AG09319 (cell line): Measurements from ENCODE around the gene PTPN21.

ENCODE experiments used
- DNase-seq: peaks from one replicate; pipeline ENCODE4 v3.0.0-alpha.2; 2010; ENCODE audit warnings: low read depth; ENCODE audit errors: extremely low read depth
- TF ChIP-seq, protein P1 (sequence below): IDR thresholded peaks from 2 replicates; pipeline ENCODE4 v1.5.1; 2011; ENCODE audit warnings: low read depth, mild to moderate bottlenecking, inconsistent platforms, low read length, moderate library complexity

Gene PTPN21

DNA sequence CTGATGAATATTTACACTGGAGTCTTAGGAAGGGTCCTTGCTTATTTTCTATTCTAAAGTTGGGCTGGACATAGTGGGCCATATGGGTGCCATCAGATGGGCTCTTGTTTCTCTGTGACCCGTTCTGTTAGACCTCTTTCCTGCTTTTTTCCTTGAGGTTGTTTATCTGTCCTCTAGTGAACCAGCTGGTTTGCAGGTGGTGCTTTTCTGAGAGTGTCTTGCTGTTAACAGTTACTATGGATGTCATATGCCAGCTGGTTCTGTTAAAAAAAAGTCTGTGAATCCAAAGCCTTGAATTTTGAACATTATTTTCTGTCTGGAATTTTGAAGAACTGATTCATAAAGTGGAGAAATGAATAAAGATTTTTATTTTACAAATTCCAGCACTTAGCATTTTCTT is 37.2 kb upstream of the PTPN21 start:
- DNase-seq = no peak
- TF ChIP-seq, protein P1, sequence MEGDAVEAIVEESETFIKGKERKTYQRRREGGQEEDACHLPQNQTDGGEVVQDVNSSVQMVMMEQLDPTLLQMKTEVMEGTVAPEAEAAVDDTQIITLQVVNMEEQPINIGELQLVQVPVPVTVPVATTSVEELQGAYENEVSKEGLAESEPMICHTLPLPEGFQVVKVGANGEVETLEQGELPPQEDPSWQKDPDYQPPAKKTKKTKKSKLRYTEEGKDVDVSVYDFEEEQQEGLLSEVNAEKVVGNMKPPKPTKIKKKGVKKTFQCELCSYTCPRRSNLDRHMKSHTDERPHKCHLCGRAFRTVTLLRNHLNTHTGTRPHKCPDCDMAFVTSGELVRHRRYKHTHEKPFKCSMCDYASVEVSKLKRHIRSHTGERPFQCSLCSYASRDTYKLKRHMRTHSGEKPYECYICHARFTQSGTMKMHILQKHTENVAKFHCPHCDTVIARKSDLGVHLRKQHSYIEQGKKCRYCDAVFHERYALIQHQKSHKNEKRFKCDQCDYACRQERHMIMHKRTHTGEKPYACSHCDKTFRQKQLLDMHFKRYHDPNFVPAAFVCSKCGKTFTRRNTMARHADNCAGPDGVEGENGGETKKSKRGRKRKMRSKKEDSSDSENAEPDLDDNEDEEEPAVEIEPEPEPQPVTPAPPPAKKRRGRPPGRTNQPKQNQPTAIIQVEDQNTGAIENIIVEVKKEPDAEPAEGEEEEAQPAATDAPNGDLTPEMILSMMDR = no peak

DNA sequence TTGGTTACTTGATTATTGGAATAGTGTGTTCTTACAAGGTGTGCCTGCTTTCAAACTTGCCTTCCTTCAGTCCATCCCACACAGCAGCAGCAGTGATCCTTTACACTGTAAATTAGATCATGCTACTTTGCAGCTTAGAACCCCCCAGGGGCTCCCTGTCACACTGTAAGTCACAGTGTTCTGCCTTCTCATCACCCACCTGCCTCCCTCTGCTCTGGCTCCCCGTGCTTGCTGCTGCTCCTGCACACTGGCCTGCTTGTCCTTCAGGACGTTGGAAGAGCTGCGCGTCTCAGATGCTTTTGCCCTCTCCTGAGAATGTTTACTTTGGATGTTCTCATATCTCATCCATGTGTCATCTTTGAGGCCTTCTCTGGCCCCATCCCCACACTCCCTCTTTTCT is 35.4 kb upstream of the PTPN21 start:
- DNase-seq = no peak

DNA sequence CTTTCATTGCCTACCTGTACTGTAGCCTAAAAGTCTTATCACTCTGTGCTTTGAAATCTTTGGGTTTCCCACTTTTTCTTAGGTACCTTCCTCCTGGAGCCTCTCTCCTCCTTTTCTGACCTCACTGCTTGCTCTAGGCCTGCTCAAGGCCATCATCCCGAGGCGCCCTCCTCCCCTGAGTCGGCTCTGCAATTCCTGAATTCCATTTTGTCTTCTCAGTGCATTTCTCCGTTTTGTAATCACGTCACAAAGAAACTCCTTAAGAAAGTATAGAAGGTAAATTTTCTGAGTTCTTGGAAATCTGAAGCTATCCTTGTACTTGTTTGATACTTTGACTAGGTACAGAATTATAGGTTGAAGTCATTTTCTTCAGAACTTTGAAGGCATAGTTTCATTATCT is 33.3 kb upstream of the PTPN21 start:
- DNase-seq = no peak
- TF ChIP-seq, protein P1 = no peak

More for the DNA sequence above, 35.4 kb upstream of the PTPN21 start:
- TF ChIP-seq, protein P1 = no peak

DNA sequence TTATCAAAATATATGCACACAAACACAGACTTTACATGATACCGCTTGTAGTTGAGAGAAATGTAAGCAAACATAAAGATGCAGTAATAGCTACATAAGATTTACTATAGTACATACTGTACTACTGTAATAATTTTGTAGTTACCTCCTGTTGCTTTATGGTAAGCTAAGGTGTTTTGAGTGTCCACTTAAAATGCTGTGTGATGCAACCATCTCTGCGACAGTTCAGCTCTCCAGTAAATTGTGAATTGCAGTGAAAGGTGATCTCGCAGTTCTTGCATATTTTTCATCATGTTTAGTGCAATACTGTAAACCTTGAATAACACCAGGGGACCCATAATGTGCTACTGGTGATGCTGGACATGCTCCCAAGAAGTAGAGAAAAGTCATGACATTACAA is 29.6 kb upstream of the PTPN21 start:
- no peak for DNase-seq
- TF ChIP-seq, protein P1 = no peak

DNA sequence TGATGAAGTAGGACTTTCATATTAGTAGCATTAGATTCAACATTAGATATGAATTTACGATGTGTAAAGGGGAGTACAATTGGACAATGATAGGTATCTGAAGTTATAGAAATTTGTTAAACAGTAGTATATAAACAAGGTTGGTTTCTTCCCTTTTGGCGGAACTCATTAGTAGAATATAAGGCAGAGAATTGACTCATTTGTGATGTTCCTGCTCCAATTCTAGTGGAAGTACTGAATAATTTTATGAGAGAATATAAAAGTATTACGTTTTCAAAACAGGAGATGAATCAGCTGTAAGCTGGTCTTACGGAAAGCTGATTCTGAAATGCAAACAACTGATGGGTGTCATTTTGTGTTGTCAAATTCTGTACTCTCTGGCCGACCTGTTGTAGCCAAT is 21.4 kb upstream of the PTPN21 start:
- TF ChIP-seq, protein P1 = no peak
- no peak for DNase-seq

DNA sequence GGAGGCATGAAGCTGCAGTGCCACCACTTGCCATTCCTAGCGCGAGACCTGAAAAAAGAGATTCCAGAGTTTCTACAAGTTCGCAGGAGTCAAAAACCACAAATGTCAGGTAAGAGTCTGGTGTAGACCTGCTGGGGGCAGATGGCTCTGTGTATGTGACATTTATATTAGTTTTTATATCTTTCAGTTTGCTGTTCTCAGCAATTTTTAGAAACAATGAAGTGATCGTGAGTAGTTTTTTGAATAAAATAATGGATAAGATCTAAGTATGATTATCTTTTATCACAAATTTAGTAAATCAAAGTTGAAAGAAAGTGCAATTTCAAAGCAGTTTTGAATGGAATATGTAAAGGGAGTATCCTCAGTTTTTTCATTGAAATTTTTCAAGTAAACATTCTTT is 17.3 kb upstream of the PTPN21 start:
- TF ChIP-seq, protein P1 = no peak
- no peak for DNase-seq

DNA sequence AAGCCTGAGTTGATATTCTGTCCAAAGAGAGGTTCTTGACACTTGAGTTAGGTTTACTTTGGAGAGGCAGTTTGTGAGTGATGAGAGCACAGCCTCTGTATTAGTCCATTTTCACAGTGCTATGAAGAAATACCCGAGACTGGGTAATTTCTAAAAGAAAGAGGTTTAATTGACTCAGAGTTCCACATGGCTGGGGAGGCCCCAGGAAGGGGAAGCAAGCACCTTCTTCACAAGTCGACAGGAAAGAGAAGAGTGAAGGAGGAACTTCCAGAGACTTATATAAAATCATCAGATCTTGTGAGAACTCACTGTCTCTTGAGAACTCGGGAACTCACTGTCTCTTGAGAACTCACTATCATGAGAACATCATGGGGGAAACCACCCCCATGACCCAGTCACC is 13.4 kb upstream of the PTPN21 start:
- no peak for DNase-seq
- TF ChIP-seq, protein P1 = no peak

DNA sequence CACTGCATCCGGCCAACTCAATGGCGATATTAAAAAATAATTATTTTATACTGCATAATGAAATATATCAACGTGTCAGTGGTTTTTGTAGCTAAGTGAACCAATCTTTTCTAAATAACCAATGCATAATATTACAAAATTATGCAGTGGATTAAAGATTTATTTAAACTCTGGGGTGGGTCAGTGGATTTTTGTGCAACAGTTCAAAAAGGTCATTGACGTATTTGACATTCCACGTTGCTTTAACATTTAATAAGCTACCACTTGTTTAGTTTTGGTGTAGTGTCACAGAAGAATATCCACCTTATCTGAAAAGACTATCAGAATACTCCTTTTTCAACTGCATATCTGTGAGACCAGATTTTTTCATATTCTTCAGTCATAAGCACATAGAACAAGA is 10.6 kb upstream of the PTPN21 start:
- TF ChIP-seq, protein P1 = no peak

More for the DNA sequence above, 10.6 kb upstream of the PTPN21 start:
- no peak for DNase-seq
